Transverse colon (tissue), 3 donors: ENCODE data around the gene RSPO3.

Source experiments
- CTCF ChIP-seq, 5 experiments: fragments of 200-600 bp in 3 of 5; fragments of 450-650 bp in 2 of 5; sonication (generic) in 3 of 5; IDR thresholded peaks; 1 replicate in 2 of 5; 2 replicates in 3 of 5; pipeline ENCODE4 v1.5.1; 2016 to 2017; ENCODE audit warnings: antibody characterized with exemption in 5 of 5, inconsistent platforms in 3 of 5, mild to moderate bottlenecking in 2 of 5, moderate library complexity in 1 of 5
- POLR2A ChIP-seq: fragments of 450-650 bp; IDR thresholded peaks from one replicate; pipeline ENCODE4 v1.6.1; 2016; ENCODE audit warnings: antibody characterized with exemption, mild to moderate bottlenecking, moderate library complexity

- TF ChIP-seq CTCF (IDR thresholded peaks at IDR 0.05), result no peak
- no peak for TF ChIP-seq POLR2A
These were observed 60.3 kb downstream of the RSPO3 start for GRCh38 chr6:127178746-127179145.
